Testis (tissue), 2 donors: ENCODE results near the gene ZFPM1.

Experiments used
- POLR2A ChIP-seq: fragments of 450-650 bp; IDR thresholded peaks from one replicate; pipeline ENCODE4 v1.6.1; 2017; ENCODE audit warnings: antibody characterized with exemption, mild to moderate bottlenecking, moderate library complexity
- TF ChIP-seq, protein P1 (sequence below), 3 experiments: fragments of 450-650 bp in 2 of 3; fragments of 200-600 bp in 1 of 3; sonication (generic) in 1 of 3; IDR thresholded peaks; one replicate each; pipeline ENCODE4 v1.5.1; 2016 to 2019; ENCODE audit warnings: antibody characterized with exemption in 3 of 3, mild to moderate bottlenecking in 2 of 3, moderate library complexity in 1 of 3

DNA sequence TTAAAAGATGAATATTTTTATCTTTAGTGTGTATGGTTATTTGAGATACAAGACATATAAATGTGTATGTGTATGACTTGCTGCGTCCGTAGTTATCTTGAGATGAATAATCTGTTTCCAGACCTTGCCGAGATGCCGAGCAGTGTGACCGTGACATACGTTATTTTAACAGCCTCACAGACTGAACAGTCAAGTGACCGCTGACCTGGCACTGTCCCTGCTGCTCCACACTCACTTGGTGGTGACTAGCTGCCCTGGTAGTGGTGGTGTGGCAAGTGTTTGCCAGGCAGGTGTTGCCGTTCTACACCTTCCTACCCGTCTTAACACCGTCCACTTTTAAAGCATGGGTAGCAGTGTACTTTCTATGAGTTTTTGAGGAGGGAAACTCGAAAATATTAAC lies 122.2 kb downstream of the ZFPM1 start:
- no peak for TF ChIP-seq POLR2A
- TF ChIP-seq, protein P1, sequence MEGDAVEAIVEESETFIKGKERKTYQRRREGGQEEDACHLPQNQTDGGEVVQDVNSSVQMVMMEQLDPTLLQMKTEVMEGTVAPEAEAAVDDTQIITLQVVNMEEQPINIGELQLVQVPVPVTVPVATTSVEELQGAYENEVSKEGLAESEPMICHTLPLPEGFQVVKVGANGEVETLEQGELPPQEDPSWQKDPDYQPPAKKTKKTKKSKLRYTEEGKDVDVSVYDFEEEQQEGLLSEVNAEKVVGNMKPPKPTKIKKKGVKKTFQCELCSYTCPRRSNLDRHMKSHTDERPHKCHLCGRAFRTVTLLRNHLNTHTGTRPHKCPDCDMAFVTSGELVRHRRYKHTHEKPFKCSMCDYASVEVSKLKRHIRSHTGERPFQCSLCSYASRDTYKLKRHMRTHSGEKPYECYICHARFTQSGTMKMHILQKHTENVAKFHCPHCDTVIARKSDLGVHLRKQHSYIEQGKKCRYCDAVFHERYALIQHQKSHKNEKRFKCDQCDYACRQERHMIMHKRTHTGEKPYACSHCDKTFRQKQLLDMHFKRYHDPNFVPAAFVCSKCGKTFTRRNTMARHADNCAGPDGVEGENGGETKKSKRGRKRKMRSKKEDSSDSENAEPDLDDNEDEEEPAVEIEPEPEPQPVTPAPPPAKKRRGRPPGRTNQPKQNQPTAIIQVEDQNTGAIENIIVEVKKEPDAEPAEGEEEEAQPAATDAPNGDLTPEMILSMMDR (IDR thresholded peaks at IDR 0.05), result no peak
